Stimulated activated CD4-positive, alpha-beta T cell treated with anti-CD3 and anti-CD28 coated beads, TNF-alpha, amount 100 ng/mL, for 1 hour (primary cell): ENCODE results near the gene CNNM2.
A peak's percentile ranks its signal among the peaks of the same experiment; 100 is the strongest.
"Not testable (repeated sequence)": the region's sequence is repeated elsewhere in the genome, so short reads cannot be mapped to it uniquely, and the experiment has no call there.

ENCODE experiments used
- DNase-seq, 3 donors: peaks; one replicate each; pipeline ENCODE4 v3.0.0-alpha.2; 2020; ENCODE audit warnings: low read depth in 3 of 3, low spot score in 1 of 3

CNNM2 gene

DNA sequence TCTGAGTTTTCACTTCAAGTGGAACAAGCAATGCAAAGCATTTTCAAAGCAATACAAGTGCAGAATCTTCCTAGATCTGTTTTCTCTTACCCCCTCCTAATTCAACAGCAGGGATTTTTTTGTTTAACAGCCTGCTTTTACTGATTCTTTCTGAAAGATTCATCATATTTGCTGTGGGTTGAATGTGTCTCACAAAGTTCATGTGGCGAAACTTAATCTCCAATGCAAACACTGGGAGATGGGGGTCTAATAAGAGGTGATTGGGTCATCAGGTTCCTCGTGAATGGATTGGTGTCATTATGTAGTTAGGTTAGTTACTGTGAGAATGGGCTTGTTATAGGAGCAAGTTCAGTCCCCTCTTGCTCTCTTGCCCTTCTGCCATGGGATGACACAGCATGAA lies 107.6 kb downstream of the CNNM2 start:
- DNase-seq, result no peak

DNA sequence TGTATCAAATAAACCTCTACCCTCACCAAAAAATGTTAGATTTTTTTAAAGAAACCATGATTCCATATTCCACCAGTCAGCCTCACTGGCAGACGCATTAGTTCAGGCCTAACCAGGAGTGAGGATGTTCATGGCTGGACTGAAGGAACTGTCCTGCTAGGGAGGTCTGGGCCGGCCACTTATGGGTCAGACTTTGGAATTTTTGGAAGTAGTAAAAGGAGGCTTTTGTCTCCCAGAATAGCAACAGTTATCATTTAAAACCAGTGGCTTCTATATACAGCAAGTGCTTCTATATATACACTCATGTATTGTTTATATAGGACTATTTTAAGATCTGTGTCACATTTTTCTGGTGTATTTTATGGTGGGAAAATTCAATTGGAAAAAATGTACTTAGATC lies 120.5 kb downstream of the CNNM2 start:
- no peak for DNase-seq

DNA sequence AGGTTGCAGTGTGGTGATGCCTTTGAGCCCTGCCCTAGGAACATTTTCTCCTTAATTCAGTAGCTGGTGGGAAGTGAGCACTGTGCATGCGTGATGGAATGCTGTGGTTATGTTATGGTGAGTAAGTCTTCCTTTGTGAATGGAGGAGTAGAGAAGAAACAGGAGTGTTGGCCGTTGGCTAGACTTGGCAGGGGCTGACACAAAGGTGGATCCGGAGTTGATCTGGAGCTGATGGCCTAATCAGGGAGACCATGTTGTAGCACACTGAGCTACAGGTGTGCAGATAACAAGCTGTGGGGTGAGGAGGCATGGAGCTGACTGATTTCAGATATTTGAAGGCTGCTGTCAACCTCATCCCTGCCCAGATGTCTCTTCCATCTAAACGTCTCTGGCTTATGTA lies 122.3 kb downstream of the CNNM2 start:
- DNase-seq, result no peak

DNA sequence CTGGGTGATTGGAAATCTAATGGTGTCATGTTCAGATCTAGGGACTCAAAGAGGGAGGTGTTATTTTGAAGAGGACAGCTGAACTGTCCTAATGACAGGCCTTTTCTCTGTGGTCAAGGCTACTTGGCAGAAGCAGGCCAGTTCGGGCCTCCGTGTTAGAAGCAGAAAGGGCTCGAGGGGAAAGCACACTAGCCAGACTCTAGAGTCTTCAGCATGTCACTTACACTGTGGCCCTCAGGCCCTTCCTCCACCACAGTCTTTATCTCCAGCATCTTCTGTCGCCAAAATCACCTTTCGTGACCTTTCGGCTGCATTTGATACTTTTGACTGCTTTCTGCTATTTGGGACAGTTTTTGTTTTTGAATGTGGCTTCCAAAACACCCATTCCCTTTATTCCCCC lies 123.3 kb downstream of the CNNM2 start:
- DNase-seq, result no peak

DNA sequence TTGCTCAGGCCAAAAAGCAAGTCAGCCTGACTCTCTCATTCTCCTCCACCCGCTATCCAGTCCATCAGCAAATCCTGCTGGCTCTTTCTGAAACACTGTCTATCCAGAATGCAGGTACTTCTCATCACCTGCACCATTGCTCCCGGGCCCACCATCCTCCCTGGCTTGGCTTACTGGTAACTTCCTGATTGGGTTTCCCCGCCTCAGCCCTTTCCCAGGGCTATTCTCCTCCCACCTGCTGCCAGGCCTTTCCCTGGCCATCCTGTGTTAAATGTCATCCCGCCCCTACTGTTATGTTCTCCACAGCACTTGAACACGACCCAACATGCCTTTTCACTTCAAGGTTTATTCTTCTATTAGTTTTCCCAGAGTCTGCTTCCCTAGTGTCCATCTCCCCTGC lies 124.0 kb downstream of the CNNM2 start:
- DNase-seq, result no peak

DNA sequence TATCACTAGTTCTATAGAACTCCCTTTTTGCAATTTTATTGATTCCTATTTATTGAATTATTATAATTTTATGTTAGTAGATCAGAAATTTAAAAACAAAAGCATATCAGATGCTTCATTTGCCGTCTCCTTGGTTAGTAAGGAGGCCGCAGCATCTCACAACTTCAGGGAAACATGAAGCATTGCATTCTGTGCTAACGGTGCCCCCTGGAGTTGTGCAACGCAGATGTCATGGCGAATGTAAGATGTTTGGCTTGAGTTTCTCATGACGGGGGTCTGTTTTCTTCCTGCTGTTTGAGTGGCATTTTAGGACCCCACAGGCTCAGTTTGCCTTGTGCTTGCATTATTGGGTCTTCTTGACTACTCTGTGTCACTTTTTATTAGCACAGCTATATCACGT lies 124.8 kb downstream of the CNNM2 start:
- no peak for DNase-seq

DNA sequence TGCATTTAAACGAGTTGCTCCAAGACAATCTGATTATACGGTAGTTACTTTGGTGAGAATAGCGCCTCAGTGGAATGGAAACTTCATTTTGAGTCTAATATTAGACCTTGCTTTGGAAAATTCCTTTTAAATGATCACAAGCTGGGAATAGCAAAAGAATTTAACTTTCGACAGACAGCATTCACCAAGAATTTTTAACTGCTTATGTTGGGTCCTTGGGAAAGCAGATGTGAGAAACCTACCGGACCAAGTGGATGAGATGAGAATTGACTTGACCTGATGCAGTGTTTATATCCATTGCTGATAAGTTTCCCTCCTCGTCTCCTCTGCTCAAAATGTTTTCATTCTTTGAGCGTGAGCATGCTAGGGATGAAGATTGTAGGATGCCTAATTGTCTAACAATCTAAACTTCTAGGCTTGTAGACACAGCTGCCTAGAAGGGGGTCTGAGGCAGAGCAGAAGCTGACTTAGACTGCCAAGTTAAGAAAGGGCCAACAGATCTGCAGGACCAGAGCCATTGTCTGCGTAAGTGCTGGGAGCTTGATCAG lies 126.9 kb downstream of the CNNM2 start:
- no peak for DNase-seq

DNA sequence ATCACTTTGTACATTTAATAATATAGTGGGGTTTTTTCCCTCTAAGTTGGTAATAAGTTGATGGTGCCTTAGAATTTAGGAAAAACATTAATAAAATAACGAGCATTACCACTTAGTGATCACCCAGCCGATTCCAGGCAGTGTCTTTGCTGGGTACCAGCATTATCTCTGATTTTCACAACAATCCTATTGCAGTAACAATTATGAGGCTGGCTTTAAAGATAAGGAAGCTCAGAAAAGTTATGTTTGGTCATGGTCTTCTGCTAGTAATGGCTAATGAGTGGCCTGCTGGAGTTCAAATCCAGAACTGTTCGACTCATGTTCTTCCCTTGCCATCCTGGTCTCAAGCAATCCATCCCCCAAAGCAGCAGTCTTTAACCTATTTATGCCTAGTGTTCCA lies 127.9 kb downstream of the CNNM2 start:
- DNase-seq, result no peak

DNA sequence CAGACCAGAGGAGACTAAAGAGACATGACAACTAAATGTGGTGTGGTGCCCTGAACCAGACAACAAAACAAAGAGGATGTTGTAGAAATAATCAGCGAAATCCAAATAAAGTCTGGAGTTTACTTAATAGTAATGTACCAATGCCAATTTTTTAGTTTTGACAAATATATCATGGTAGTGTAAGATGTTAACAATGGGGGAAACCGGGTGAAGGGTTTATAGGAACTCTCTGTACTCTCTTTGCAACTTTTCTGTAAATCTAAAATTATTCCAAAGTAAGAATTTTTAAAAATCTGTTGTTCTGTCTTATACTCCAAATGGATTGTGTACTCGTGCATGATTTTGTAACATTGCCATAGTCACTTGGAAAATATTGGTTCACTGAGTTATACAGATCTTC lies 129.3 kb downstream of the CNNM2 start:
- no peak for DNase-seq

DNA sequence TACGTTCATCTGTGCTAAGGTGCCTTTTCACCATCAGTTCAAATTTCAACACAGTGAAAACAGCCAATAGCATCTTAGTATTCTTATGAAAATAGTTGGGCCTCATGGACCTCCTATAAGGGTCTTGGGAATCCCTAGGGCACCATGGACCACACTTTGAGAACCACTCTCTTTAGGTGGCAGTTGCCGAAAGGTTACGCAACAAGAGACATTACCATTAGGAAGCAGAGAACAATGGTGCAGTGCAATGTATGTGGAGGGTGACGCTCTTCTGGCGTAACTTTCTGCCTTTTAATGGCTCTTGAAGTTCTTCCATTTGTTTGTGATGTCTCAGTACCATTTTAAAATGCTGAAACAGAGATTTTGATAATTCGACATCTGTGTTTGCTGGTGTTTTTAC lies 131.1 kb downstream of the CNNM2 start:
- DNase-seq, result no peak

DNA sequence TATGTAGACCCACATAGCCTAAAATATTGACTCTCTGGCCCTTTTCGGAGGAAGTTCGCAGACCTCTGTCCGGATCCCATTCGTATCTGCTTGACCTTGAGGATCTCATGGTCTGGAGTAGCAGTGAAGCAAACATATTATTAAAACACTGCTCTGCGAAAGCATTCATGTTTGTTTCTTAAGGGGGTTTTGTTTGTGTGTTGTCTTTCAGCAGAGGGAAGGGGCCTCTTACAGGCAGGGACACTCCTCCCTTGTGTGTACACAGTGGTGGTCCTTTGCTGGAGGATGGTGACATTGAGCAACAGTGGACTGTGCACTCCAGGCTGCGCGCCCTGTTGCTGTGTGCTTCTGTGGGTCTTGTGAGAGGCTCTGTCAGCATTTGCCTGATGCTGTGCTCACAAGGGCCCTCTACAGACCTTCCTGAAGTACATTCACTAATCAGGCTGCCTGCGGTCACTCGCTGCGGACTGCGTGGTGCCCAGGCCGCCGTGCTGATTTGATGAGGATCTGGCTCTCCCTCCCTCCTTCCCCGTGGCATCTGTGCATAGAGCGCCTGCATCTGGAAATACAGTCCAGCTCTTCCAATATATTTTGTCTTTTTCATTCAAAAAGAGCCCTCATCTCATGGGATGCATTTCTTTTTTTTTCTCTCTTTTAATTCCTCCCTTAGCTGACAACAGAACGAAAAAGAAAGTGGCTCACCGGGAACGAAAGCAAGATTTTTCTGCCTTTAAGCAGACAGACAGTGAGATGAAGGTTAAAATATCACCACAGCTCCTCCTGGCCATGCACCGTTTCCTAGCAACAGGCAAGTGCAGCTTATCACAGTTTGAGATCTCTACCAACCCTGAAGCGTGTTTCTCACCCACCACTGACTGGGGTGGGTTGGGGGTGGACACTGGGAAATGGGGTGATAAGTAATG lies 135.8 kb downstream of the CNNM2 start:
- DNase-seq, result peak in 1 of 3 donors; percentile 4

DNA sequence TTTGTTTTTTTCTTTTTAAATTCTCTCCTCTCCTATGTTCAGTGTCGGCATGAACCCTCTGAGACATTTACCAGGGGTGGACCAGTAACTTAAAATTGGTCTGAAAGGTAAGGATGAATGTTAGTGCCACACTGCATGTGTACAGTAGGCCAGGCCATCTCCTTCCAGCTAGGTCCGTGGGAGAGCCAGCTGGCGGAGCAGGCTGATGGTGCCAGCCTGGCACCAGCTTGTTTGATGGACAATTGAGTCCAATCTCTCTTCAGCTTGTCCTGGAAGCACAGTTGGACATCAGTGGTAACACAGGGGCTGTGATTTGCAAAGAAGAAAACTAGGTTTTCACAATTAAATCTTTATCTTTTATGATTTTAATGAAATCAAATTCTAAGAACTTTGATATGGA lies 136.5 kb downstream of the CNNM2 start:
- DNase-seq, result no peak

DNA sequence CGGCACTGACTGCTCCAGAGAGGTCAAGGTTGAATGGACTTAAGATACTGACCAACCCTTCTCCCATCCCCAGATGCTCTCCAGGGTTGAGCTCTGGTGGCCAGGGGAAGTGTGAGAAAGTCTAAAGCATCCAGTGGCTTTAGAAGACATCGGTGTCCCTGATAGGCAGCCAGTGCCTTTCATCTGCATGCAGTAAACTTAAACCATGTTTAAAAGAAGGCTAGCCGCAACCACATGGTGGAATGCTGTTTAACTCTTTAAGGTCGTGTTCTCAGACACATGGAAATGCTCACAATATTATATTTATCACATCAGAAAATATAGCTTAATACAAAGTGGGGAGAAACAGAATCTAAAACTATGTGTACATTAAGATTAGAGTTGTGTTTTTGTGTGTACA lies 137.0 kb downstream of the CNNM2 start:
- DNase-seq, result no peak

DNA sequence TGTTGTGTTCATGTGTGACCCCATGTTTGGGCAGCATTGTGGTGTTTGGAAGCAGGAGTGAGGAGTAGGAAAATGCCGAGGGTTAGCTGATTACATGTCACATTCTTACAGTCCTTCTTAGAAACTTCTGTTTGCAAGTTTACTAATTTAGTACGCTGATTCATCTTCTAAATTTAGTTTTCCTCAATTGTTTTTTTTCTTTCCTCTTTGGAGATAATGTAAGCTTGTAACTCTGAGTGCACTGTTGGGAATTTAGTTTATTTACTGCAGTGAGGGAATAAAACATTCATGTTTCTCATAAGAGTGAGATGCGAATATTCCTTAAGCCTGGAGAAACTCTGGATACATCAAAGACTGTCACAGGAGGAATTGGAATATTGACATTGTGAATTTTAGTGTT lies 139.9 kb downstream of the CNNM2 start:
- DNase-seq, result no peak

DNA sequence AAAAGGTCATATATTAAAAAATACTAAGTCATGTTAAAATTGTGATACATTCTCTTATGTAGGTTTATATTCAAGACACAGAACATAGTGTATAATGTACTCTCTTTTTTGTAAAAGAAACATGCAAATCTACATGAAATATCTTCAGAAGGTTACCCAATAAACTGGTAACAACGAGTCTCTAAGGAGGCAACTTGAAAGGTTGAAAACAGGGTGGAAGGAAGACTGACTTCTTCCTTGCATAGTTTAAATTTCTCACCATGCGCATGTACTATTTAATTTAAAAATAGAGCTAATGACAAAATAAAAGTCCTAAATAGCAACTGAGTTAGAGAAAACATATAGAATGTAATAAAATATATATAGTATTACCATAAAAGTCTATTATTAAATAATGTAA lies 142.5 kb downstream of the CNNM2 start:
- no peak for DNase-seq

DNA sequence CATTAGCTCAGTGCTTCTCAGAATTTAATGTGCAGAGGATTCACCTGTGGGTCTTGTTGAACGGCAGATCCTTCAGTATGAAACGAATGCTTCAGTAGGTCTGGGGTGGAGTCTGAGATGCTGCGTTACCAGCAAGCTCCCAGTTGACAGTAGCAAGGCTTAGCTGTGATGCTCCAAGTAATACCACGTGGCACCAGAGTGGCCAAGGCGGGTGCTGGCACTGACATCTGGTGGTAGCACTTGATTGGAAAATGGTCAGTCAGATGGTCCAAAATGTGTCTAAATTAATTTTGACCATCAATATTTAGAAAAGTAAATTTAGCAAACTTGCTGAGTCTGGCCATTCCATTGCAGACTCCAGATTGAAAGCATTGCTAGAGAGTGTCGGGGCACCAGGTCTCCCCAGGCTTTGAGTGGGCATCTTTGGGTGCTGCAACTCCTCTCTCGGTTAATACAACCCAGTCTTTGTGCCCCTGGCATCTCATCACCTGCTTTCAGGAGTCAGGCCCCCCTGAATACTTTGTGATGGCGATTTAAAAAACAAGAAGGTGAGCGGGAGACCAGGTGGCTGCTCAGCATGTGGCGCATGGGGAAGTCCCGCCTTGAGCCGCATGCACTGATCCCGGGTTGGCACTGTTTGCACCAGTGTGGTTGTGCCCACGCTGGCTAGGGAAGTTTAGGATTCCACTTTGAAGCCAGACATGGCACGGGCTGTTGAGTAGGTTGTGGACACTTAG lies 144.9 kb downstream of the CNNM2 start:
- no peak for DNase-seq

DNA sequence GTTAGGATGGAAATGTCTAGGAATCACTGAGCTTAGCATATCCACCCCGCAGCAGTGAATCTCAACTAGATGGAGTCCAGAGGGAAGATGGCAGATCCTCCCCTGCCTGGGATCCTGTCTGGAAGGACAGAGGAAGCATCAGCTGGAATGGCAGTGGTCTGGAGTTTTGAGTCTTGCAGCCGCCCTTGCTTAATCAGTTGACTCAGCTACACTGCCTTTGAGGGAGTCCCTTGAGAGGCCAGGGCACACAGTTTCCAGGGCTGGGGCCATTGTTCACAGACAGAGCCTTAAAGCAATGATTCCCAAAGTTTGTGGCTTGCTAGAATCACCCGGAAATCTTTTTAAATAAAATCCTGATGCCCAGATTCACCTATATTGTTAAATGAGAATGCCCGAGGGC lies 146.9 kb downstream of the CNNM2 start:
- DNase-seq, result no peak

DNA sequence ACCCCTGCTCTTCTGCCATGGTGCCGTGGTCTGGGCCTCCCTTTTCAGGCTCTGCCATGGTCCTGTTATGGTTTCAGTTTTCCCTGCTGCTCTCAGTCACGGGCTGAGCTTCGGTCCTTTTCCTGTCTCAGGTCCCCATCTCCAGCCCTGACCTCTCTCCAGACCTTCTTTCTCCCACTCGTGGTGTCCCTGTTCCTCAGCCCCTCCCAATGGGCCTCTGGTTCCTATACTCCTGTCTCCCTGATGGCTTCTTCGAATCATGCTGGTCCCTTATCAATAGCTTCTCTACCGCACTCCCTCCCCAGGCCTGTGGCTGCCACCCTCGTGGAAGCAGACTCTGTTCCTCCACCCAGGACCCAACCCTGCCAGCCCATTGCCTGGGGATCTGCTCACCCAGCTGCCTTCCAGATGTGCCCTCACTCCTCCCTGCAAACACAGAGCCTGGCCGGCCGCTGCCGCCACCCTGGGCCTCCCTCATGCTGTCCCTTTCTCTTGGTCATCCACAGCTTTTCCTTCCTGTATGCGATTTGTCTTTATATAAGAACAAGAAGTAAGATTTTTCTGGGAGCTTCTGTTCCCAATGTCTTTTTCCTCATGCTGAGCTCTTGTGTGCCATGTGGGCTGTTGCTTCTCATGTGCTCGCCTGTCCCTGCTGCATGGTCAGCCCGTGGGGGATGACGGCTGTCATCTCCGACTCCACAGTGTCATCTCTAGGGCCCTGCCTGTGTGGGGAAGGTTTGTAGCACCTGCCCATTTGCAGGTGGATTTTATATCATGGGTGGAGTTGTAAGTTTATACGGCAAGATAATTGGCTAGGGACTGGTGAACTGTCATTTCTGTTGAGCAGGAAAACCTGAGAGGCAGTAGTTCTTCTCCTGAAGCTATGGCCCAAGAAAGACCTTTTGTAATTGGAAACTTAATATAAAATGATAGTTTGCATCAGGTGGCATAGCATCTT lies 148.3 kb downstream of the CNNM2 start:
- DNase-seq, result no peak

DNA sequence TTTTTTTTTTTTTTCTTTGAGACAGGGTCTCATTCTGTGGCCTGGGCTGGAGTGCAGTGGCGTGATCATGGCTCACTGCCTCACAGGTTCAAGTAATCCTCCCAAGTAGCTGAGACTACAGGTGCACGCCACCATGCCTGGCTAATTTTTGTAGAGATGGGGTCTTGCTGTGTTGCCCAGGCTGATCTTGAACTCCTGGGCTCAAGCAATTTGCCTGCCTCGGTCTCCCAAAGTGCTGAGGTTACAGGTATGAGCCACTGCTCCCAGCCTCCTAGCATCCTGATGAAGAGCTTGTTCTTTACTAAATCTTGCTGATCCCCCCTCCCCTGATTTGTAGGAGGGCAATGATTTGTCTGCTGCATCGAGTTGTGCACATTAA lies 149.0 kb downstream of the CNNM2 start:
- not testable (repeated sequence) for DNase-seq

DNA sequence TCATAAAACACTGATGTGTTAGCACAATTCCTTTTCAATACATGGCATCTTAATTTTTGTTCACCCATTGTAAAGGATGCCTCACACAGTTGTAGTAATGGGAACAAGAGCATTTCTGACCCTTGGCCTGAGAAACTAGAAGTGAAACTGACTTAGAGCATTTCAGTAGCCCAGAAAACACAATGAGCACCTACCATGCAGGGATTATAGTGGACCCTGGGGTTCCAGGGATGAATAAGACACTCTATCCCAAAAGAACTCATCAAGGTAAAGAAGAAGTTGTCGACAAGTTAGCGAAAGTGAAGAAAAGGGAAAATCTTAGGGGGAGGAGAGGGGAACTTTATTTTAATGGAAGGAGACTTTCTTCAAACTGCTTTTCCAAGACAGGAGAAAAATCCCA lies 149.4 kb downstream of the CNNM2 start:
- no peak for DNase-seq

DNA sequence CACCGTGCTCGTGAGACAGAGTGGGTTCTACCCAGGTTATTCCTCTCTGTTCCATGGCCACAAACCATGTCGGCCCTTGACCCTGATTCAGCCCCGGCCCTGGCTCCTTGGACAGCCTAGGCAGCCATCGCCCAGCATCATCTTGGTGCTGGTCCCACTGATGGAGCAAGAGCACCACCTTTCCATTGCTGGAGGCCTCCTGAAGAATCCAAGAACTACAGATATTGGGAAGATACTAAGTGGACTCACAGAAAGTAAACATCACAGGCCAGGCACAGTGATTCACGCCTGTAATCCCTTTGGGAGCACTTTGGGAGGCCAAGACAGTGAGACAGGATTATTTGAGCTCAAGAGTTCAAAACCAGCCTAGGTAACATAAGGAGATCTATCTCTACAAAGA lies 149.9 kb downstream of the CNNM2 start:
- DNase-seq, result no peak
